ENCODE data around the gene CCDC40.
A peak's percentile ranks its signal among the peaks of the same experiment; 100 is the strongest.

CCDC40 gene

GRCh38 chr17:80000136-80000535 is 36.3 kb upstream of the CCDC40 start:
- DNase-seq (ENCODE audit: low read depth) = no peak

DNA sequence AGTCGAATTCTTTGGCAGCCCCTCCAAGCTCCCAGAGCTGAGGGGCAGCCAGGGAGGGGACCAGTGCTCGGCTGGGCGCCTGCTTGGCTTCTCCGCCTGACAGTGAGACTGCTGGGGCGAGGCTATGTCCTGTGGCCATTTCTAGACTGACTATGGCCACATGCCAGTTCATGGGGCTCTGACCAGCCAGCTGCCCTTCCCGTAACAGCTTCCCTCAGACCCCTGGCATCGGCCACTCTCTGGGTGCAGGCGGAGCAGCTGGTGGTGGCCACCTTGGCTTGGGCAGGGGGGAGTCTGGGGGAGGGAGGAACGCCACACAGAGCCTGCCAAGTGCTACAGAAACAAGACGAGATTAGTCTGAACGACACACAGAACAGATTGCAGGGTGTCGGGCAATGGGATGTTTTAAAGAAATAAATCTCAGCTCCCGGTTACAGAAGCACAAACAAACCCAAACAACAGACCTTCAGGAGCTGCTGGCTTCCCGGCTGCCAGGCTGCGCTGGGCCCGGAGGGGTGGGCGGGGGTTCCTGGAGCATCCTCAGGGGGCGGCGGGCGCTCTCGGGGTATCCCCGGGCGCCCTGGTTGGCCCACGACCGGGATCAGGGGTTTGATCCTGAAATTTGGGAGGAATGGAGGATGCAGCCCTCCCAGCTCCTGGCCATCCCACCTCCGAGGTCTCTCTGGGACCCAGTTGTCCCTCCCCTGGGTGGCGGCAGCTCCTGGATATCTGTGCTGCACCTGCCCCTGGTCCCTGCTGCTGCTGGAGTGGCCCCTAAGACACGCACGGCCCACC is 35.3 kb upstream of the CCDC40 start:
- DNase-seq (ENCODE audit: low read depth) = no peak

GRCh38 chr17:80002070-80002641 is 34.3 kb upstream of the CCDC40 start:
- DNase-seq (ENCODE audit: low read depth) = no peak

GRCh38 chr17:80002690-80003490 is 33.6 kb upstream of the CCDC40 start:
- no peak for DNase-seq (ENCODE audit: low read depth)

GRCh38 chr17:80003969-80004368 is 32.5 kb upstream of the CCDC40 start:
- no peak for DNase-seq (ENCODE audit: low read depth)

DNA sequence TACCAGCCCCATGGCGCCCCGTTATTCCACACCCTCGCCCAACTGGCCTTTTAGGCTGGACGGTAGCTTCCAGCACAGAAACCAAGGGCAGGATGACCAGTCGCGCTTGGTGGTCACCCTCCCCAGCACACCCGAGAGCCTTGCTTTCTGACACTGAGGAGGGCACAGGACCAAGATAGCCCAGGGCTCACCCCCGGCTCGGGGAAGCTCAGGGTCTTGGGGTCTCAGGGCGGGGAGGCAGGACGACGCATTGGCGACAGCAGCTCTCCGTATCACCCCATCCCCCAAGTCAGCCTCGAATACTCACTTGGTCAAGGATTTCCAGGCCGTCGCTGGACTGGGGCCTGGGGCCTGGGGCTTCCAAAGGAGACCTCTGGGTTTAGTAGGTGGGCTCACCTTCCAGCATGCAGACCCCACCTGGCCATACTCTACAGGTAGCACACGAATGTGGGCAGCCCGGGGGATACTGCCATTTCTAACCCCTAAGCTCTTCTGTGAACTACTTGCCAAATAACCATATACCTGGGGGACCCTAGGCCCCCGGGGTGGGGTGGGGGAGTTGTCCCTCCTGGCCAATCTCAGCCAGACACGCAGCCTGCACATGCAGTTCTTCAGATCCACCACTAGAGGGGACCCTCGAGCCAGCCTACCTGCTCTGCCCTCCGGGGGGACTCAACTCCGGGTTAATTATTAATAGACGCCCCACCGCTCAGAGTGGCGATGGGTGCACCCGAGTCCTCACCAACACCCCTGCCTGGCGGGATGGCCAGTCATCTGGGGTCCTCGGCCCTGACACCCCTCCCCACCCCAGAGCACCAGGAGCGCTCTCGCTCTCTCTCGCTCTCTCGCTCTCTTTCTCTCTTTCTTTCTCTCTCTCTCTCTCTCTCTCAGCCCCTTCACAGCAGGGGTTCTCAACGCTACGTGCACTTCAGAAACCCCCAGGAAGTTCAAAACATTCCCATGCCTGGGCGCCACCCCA is 30.8 kb upstream of the CCDC40 start:
- DNase-seq (ENCODE audit: low read depth) = peak; percentile 38

DNA sequence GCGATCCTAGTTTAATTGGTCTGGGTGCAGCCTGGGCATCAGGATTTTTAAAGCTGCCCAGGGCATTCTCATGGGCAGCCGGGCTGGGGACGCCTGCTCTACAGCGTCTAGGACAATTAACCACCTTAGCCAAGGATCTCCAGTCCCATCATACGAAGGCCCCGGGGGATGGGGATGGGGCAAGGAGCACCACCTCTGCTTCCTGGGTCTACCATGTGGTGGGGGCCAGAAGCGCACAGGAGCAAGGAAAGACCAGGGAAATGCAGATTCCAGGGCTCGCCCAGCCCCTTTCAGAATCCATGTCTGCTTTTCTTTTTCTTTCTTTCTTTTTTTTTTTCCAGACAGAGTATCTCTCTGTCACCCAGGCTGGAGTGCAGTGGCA is 30.1 kb upstream of the CCDC40 start:
- DNase-seq (ENCODE audit: low read depth) = no peak

GRCh38 chr17:80006811-80007752 is 29.4 kb upstream of the CCDC40 start:
- no peak for DNase-seq (ENCODE audit: low read depth)

DNA sequence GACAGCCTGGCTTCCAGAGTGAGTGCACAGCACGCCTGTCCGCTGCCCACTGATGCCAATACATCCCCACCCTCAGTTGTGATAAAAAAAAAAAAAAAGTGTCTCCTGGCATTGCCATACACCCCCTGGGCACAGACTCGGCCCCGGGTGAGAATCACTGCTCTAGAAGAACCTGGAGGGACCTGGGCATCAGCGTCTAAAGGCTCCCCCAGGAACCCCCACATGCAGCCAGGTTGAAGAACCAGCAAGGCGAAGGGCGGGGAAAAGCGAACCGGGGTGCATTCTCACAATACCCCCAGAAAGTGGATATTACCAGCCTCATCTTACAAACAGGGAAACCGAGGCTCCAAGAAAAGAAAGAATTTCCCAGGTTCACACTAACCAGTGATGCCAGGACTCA is 28.5 kb upstream of the CCDC40 start:
- DNase-seq (ENCODE audit: low read depth) = no peak

- peak; percentile 69 for DNase-seq (ENCODE audit: low read depth)
These were observed 28.0 kb upstream of the CCDC40 start for GRCh38 chr17:80008383-80008840.

DNA sequence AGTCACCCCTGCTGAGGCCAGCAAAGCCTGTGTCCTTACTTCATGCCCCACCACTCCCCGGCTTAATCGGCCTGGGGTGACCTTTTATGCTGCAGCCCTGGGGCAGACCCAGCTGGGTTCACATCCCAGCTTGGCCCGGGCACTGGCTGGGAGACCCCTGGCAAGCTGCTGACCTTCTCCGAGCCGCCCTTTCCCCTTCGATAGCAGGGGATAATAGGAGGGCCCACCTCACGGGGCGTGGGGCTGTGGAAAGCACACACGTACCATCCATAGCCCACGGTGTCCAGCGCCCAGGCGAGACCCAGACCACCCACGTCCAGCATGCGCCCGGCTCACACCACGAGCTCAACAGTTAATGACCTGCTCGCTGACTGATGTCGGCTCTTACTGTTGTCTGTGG is 27.6 kb upstream of the CCDC40 start:
- DNase-seq (ENCODE audit: low read depth) = no peak

DNA sequence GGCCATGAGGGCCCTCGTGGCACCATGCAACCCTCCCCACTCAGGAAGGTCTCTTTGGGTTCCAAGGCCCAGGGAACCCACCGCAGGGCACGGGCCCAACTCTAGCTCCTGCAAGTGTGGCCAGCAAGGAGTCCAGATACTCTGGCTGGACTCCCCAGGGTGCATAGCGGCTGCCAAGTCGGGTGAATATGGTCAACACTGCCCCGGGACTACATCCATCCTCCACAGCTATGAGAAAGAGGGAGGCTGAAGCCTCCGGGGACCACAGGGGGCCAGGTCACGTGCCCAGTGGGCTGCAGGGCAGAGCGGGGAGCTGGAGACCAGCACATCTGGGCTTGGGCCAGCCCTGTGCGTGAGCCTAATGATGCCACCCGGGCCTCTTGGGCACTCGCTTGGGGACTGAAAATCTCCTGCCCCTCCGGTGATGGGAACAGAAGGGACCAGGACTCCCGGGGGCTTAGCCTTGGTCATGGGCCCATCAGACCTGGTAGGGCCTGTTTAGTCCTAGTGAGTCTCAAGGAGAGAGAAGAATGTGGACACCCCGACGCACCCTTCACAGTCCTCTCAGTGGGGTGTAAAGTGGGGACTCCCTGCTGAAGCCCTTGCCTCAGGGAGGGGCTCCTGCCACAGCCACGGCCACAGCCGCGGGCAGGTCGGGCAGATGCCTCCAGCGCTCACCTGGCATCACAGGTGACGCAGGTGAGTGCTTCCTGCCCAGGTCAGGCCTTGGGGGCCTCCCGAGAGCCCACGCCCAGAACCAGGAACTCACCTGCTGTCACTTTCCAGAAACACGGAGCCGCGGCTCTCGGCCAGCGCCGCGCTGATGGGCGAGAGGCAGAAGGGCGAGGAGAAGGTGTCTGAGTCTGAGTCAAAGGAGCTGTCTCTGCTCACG is 26.8 kb upstream of the CCDC40 start:
- DNase-seq (ENCODE audit: low read depth) = no peak

DNA sequence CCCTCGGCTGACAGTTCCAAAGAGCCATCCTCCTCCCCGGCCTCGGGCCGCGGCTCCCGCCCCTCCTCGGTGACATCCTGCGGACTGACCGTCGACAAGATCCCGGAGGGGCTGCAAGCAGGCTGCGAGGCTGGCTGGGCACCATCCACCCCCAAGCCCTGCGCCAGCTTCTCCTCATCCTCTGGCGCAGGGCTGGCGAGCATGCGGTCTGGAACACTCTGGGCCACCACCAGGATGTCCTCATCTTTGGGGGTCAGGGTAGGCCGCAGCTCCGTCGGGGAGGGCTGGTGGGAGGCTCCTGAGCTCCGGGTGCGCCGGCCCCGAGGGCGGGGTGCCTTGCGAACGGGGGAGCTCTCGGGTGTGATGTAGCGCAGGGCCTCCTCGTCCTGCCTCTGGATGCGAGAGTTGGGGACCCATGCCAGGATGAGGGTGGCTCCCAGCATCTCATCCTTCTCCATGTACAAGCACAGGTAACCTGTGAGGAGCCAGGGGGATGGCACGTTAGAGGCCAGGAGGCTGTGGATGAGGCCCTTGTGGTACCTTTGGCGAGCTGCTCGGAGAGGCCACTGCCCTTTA is 26.1 kb upstream of the CCDC40 start:
- DNase-seq (ENCODE audit: low read depth) = no peak

GRCh38 chr17:80011989-80012555 is 24.4 kb upstream of the CCDC40 start:
- no peak for DNase-seq (ENCODE audit: low read depth)

DNA sequence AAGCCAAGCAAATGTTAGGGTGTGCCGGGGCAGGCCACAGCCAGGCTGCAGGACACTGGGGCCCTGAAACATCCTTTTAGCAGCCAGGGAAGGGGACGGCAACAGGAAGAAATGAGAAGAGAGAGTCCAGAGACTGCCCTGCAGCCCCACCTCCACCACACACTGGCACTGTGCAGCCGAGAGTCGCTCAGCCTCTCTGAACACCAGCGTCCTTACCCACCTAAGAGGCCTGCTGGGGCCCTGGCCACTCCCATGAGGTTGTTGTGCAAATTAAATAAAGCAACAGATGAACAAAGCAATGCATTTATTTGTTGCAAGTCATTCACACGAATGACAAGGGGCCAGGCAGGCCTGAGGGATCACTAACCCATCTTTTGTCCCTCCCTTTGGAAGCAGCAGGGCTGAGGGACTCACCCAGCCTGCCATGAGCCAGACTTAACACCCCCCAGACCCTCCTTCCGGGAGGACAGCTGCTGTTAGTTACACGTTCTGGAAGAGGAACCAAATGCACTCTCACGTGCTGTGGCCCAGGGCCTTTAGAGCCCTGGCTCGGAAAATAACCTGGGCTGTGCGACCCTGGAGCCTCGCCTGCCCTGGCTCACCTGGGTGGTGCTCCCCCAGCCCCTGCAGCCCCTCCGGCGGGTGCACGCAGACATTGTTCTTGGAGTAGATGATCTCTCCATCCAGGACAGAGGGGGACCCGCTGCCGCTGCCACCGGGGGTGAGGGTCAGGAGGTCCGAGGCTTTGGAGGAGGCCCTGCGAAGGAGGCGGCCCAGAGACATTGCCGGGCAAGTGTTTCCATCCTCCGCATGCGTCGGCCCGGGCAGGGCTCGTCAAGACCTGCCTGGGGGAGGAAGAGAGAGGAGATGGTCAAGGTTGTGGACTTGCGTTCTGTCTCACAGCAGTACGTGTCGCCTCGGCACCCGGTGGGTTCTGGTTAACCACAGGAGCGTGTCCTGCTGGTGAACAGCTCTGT is 23.4 kb upstream of the CCDC40 start:
- DNase-seq (ENCODE audit: low read depth) = no peak

- no peak for DNase-seq (ENCODE audit: low read depth)
These were observed 19.0 kb upstream of the CCDC40 start for GRCh38 chr17:80017226-80018010.
